ENCODE measurements around the gene UBTF.

GRCh38 chr17:44197980-44198720 lies 21.3 kb downstream of the UBTF start:
- TF ChIP-seq POLR2A (IDR thresholded peaks at IDR 0.05) (no peak), CTCF (IDR thresholded peaks at IDR 0.05) (peak in 3 of 12 donors; percentile 6 to 20 (median 13))
